RWPE1 (cell line): ENCODE results near the gene INTS2.
A peak's percentile ranks its signal among the peaks of the same experiment; 100 is the strongest.

ENCODE experiments used
- CTCF ChIA-PET: fragments of 350-600 bp; sonication (Branson Sonifier 250); formaldehyde crosslinking; extraction: SDS; loops from one replicate; lab custom pipeline; 2021; lab: Yijun Ruan, JAX
- POLR2A ChIA-PET: fragments of 400-600 bp; formaldehyde crosslinking; extraction: SDS; loops from one replicate; lab custom pipeline; 2020; ENCODE audit warnings: antibody characterized with exemption; ENCODE audit not compliant: low non-redundant PET; lab: Yijun Ruan, JAX
- DNase-seq: peaks from one replicate; pipeline ENCODE4 v3.0.0; 2012; ENCODE audit warnings: low spot score
- H3K27ac ChIP-seq: fragments of 450-650 bp; 2 replicates; pipeline ENCODE4 v1.5.1; 2017
- TF ChIP-seq, protein P1 (sequence below): fragments of 450-650 bp; conservative IDR thresholded peaks from 2 replicates; pipeline ENCODE4 v1.5.1; 2017; ENCODE audit warnings: low read depth, mild to moderate bottlenecking

Gene INTS2

DNA sequence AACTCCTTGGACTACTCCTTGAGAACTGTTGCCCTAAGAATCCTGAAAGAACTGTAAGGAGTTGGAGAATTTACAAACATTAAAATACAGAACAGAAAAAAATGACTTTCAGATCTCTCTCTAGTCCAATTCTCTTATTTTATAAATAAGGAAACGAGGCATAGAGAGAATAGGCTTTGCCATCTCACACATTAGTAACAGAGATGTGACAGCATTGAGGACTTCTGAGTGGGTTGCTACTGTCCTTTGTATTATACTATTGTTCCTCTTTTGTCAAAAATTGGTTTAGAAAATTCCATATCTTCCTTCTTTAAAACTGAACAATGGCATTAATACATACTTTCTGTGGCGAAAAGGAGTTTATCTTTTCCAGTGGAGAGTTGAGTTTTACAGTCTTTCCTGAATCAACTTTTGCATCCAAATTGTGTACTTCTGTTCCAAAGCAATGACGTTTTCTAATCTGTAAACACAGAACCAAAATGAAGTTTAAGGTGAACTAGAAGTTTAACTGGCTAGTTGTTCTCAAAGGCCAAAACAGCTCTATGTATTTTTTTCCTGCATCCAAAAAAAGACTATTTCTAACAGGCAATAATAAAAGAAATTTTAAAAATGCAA lies 80.9 kb downstream of the INTS2 start:
- POLR2A ChIA-PET = no interaction called here
- no peak overlapping the region for H3K27ac ChIP-seq
- TF ChIP-seq, protein P1, sequence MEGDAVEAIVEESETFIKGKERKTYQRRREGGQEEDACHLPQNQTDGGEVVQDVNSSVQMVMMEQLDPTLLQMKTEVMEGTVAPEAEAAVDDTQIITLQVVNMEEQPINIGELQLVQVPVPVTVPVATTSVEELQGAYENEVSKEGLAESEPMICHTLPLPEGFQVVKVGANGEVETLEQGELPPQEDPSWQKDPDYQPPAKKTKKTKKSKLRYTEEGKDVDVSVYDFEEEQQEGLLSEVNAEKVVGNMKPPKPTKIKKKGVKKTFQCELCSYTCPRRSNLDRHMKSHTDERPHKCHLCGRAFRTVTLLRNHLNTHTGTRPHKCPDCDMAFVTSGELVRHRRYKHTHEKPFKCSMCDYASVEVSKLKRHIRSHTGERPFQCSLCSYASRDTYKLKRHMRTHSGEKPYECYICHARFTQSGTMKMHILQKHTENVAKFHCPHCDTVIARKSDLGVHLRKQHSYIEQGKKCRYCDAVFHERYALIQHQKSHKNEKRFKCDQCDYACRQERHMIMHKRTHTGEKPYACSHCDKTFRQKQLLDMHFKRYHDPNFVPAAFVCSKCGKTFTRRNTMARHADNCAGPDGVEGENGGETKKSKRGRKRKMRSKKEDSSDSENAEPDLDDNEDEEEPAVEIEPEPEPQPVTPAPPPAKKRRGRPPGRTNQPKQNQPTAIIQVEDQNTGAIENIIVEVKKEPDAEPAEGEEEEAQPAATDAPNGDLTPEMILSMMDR = no peak
- CTCF ChIA-PET = no interaction called here
- DNase-seq = no peak

DNA sequence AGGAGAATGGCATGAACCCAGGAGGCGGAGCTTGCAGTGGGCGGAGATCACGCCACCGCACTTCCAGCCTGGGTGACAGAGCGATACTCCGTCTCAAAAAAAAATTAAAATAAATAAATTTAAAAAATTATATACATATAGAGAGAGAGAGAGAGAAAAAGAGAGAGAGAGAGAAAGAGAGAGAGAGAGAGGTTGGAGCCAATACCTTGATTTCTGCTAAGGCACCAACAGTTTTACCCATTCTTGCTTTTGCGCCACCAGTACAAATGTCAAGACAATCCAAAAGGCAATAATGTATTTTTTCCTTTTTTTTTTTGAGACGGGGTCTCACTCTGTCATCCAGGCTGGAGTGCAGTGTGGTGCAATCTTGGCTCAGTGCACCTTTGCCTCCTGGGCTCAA lies 81.7 kb downstream of the INTS2 start:
- no peak overlapping the region for H3K27ac ChIP-seq
- POLR2A ChIA-PET = no interaction called here
- CTCF ChIA-PET = interaction anchor here (0.5 kb wide), 1 partner anchor 9 kb away, joined by 3 read pairs; no protein-coding TSS in a partner anchor
- no peak for DNase-seq
- TF ChIP-seq, protein P1 = no peak

DNA sequence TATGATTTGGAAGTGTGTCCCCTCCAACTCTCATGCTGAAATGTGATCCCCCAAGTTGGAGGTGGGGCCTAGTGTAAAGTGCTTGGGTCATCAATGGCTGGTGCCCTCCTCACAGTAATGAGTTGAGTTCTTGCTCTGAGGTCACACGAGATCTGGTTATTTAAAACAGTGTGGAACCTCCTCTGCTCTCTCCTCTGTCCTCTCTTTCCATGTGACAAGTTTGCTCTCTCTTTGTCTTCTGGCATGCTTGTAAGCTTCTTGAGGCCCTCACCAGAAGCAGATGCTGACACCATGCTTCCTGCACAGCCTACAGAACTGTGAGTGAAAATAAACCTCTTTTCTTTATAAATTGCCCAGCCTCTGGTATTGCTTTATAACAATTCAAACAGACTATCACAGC lies 84.3 kb downstream of the INTS2 start:
- TF ChIP-seq, protein P1 = no peak
- no peak for DNase-seq
- H3K27ac ChIP-seq = no peak overlapping the region
- ChIA-PET CTCF (no interaction called here), POLR2A (no interaction called here)

DNA sequence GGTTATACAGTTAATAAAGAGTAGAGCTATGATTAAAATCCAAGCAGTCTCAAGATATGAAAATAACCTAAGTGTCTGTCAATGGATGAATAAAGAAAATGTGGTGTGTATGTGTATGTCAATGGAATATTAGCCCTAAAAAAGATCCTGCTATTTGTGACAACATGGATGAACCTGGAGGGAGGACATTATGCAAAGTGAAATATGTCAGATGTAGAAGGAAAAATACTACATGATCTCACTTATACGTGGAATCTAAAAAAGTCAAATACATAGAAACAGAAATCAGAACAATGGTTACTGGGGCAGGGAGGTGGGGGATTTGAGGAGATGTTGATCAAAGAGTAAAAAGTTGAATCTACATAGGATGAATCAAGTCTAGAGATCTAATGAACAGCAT lies 84.9 kb downstream of the INTS2 start:
- no peak for DNase-seq
- POLR2A ChIA-PET = no interaction called here
- no peak overlapping the region for H3K27ac ChIP-seq
- CTCF ChIA-PET = no interaction called here
- TF ChIP-seq, protein P1 = no peak

DNA sequence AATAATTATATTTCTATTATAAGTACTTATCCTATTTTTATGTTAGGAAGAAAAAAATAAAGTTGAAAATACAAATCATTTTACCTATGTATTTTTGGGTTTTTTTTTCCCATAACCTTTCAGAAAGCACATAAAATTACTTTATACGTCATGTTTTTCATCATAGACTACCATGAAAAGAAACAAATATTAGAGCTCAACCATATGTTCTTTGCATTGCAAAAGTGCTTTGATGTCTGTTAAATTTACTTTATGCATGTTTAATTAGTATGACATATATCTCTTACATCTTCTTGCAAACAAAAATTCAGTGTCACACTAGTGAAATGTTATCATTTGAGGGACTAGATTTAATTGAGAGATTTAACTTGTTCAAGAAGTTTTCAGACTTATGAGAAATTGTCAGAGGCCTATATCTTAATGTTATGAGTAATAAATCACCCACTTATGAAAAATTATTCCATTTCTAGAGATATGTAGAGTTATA lies 88.4 kb downstream of the INTS2 start:
- ChIA-PET POLR2A (no interaction called here), CTCF (interaction anchor here (0.7 kb wide), 1 partner anchor 427 kb away, joined by 3 read pairs; no protein-coding TSS in a partner anchor)
- DNase-seq = no peak
- no peak overlapping the region for H3K27ac ChIP-seq
- TF ChIP-seq, protein P1 = no peak

DNA sequence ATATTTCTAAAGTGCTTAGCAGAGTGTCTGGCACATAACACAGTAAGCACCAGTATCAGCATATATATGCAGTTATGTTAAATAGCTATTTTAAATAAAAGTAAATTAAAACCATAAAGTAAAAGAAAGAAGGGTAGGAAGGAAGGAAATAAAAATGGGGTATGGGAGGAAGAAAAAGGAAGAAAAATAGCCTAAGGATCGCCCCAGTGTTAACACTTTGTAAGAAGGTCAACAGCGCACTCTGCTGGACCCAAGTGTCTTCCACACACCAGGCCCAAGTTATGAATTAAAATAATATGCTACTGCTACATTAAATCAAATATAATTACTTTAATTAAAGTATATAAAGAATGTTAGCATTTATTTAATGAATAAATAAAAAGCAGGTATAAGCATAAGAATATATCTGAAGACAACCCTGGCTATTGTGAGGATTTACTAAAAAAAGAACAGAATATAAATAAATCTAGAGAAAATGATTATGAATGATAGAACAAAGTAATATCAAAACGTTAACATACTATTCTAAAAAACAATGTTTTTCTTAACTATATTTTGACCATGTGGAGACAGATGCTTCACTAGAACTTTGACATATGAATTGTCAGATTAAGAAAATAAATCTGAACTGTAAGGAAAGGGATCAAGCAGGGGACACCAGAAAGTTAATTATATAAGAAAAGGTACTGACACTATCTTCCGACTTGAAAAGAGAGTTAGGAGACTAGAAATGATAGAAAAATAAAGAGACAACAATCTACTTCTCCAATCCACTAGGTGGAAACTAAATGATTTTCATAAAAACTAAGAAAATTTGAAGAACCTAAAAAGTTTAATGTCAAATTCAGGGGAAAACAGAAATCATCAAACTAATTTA lies 90.4 kb downstream of the INTS2 start:
- no peak overlapping the region for H3K27ac ChIP-seq
- TF ChIP-seq, protein P1 = peak; percentile 86
- peak; percentile 37 for DNase-seq
- CTCF ChIA-PET = interaction anchor here (0.5 to 1.4 kb wide), 11 partner anchors 8 to 1115 kb away, joined by 3 to 7 read pairs (median 3); partner anchors contain the start of gene BRIP1
- POLR2A ChIA-PET = no interaction called here
